ENCODE results near the gene SYTL1. TPM values are rescaled to one million over a fixed set of nuclear protein-coding genes. Genes with fewer than 3 reads are reported as not detected.

SYTL1 gene
- total RNA-seq, 2 donors from 2014 or later: 6.7 to 7.5 TPM

DNA sequence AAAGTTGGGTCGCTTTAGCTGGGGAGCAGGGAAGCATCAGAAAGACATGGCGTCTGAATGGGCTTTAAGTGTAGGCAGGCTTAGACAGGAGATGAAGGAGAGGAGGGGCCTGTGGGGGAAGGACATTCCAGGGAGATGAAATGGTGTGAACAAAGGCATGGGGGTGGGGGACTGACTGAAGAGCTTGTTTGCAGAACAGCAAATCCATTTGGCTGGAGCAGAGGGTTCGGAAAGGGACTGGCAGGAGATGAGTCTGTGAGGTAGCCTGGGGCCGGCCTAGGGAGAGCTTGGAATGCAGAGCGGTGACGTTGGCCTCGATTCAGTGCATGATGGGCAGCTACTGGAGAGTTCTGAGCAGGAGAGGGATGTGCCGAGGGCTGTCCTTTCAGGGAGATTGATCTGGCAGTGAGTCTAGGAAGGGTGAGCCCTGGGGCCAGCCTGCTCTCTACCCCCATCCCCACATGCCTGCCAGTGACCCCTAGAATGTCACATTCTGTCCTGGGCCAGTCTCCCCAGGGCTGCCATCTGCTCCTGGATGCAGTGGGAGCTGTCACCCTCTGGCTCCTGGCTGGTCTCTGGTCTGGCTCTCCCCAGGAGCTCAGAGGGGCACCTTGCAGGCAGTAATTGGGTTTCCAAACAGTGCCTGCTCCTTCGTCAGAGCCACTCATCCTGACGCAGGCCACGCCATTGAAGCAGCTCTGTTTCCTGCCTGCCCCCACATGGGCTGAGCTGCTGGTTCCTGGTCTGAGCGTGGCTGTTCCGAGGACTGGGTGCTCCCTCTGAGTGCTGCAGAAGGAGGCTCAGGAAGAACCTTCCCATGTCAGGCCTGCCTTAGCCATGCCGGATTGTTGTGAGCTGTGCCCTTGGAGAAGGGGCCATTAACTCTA is 42.2 kb upstream of the SYTL1 start:
- H3K4me3 Mint-ChIP-seq: peak overlapping the region; percentile 21
- Histone ChIP-seq H3K9ac (ENCODE audit: extremely low read depth, low read length, poor library complexity, severe bottlenecking) (peak overlapping the region; percentile 19), H3K4me3 (ENCODE audit: low read length) (peak overlapping the region; percentile 21), H3K4me1 (ENCODE audit: control insufficient read depth, insufficient read depth, low read length) (peaks cover 21% of the 10 kb centered on the region), H3K27ac (ENCODE audit: low read depth, low read length) (peak overlapping the region; percentile 94), H3K27me3 (ENCODE audit: control insufficient read depth, insufficient read depth, low read length, poor library complexity, severe bottlenecking) (no peaks in the 10 kb centered on the region), H3K9me3 (ENCODE audit: control insufficient read depth, low read length) (no peaks in the 10 kb centered on the region), H3K36me3 (ENCODE audit: control insufficient read depth, insufficient read depth, low read length) (peaks cover 18% of the 10 kb centered on the region)
- 55 to 63% methylated on average over 9 to 14 of the region's 14 CpGs for WGBS, 2 experiments (ENCODE audit: insufficient coverage in 1 of 2, insufficient read length in 1 of 2)
- peak; percentile 94 for DNase-seq
- H3K36me3 Mint-ChIP-seq (ENCODE audit: low read depth): peaks cover 26% of the 10 kb centered on the region
- no peaks in the 10 kb centered on the region for H3K9me3 Mint-ChIP-seq
- H3K27ac Mint-ChIP-seq: peak overlapping the region; percentile 93
- H3K27me3 Mint-ChIP-seq (ENCODE audit: insufficient read depth): no peaks in the 10 kb centered on the region
- H3K4me1 Mint-ChIP-seq: peaks cover 29% of the 10 kb centered on the region
- TF ChIP-seq, protein P1, sequence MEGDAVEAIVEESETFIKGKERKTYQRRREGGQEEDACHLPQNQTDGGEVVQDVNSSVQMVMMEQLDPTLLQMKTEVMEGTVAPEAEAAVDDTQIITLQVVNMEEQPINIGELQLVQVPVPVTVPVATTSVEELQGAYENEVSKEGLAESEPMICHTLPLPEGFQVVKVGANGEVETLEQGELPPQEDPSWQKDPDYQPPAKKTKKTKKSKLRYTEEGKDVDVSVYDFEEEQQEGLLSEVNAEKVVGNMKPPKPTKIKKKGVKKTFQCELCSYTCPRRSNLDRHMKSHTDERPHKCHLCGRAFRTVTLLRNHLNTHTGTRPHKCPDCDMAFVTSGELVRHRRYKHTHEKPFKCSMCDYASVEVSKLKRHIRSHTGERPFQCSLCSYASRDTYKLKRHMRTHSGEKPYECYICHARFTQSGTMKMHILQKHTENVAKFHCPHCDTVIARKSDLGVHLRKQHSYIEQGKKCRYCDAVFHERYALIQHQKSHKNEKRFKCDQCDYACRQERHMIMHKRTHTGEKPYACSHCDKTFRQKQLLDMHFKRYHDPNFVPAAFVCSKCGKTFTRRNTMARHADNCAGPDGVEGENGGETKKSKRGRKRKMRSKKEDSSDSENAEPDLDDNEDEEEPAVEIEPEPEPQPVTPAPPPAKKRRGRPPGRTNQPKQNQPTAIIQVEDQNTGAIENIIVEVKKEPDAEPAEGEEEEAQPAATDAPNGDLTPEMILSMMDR (conservative IDR thresholded peaks at IDR 0.05): no peak

DNA sequence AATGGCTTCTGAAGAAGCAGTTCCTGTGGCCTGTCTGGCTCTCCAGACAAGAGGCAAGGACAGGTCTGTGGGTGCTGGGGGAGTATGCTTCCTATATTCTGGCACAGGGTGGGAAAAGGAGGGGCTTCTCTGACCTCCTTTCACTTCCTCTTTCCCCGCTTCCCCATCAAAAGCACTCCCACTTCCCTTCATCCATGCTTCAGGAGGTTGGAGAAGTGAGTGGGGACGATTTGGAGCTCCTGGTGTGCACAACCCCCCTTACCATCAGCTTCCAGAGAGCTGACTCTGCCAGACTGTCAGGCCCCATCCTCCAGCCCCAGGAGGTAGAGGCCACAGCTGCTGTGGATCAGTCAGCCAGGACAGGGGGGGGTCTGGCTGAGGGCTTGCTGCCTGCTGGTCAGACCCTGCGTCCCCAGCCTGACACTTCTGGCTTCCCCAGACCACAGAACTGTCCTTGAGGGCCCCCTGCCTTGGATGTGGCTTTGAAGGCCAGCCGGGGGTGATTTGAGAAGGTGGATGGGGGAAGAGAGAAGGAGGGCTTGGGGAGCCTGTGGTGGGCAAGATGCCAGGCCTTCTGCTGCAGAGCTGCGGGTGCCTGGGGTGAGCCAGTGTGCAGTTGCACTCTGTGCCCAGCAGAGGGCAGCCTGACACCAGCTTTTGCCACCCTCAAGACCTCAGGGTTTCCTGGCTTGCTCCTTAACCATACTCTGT is 41.3 kb upstream of the SYTL1 start:
- no peak overlapping the region for H3K4me3 Mint-ChIP-seq
- peaks cover 18% of the 10 kb centered on the region for H3K36me3 ChIP-seq (ENCODE audit: control insufficient read depth, insufficient read depth, low read length)
- 13 to 52% methylated on average over 1 to 5 of the region's 5 CpGs for WGBS, 2 experiments (ENCODE audit: insufficient coverage in 1 of 2, insufficient read length in 1 of 2)

DNA sequence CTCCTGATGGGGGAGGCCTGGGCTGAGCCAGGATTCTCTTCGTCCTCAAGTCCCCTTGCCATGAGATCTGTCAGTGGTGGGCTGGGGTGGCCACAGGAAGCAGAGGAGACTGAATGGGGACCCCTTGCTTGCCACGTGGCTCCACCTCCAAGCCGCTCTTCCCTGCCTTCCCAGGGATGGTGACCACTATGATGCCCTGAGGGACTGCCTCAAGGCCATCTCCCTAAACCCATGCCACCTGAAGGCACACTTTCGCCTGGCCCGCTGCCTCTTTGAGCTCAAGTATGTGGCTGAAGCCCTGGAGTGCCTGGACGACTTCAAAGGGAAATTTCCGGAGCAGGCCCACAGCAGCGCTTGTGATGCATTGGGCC is 40.8 kb upstream of the SYTL1 start:
- Histone ChIP-seq H3K4me3 (ENCODE audit: low read length) (no peak overlapping the region), H3K9me3 (ENCODE audit: control insufficient read depth, low read length) (no peaks in the 10 kb centered on the region), H3K4me1 (ENCODE audit: control insufficient read depth, insufficient read depth, low read length) (peaks cover 21% of the 10 kb centered on the region), H3K9ac (ENCODE audit: extremely low read depth, low read length, poor library complexity, severe bottlenecking) (no peak overlapping the region), H3K36me3 (ENCODE audit: control insufficient read depth, insufficient read depth, low read length) (peaks cover 18% of the 10 kb centered on the region), H3K27ac (ENCODE audit: low read depth, low read length) (peak overlapping the region; percentile 51), H3K27me3 (ENCODE audit: control insufficient read depth, insufficient read depth, low read length, poor library complexity, severe bottlenecking) (no peaks in the 10 kb centered on the region)
- H3K27ac Mint-ChIP-seq: peak overlapping the region; percentile 52
- H3K4me3 Mint-ChIP-seq: no peak overlapping the region
- no peak for DNase-seq
- H3K4me1 Mint-ChIP-seq: peaks cover 29% of the 10 kb centered on the region
- peaks cover 23% of the 10 kb centered on the region for H3K36me3 Mint-ChIP-seq (ENCODE audit: low read depth)
- H3K9me3 Mint-ChIP-seq: no peaks in the 10 kb centered on the region
- TF ChIP-seq, protein P1 (conservative IDR thresholded peaks at IDR 0.05): no peak
- 70 to 78% methylated on average over 3 to 8 of the region's 8 CpGs for WGBS, 2 experiments (ENCODE audit: insufficient coverage in 1 of 2, insufficient read length in 1 of 2)
- H3K27me3 Mint-ChIP-seq (ENCODE audit: insufficient read depth): no peaks in the 10 kb centered on the region

More for the DNA sequence above, 41.3 kb upstream of the SYTL1 start:
- Mint-ChIP-seq H3K36me3 (ENCODE audit: low read depth) (peaks cover 23% of the 10 kb centered on the region), H3K27me3 (ENCODE audit: insufficient read depth) (no peaks in the 10 kb centered on the region), H3K4me1 (peaks cover 29% of the 10 kb centered on the region), H3K27ac (peak overlapping the region; percentile 93), H3K9me3 (no peaks in the 10 kb centered on the region)
- Histone ChIP-seq H3K4me3 (ENCODE audit: low read length) (no peak overlapping the region), H3K27ac (ENCODE audit: low read depth, low read length) (peak overlapping the region; percentile 94), H3K9ac (ENCODE audit: extremely low read depth, low read length, poor library complexity, severe bottlenecking) (no peak overlapping the region), H3K4me1 (ENCODE audit: control insufficient read depth, insufficient read depth, low read length) (peaks cover 21% of the 10 kb centered on the region), H3K9me3 (ENCODE audit: control insufficient read depth, low read length) (no peaks in the 10 kb centered on the region), H3K27me3 (ENCODE audit: control insufficient read depth, insufficient read depth, low read length, poor library complexity, severe bottlenecking) (no peaks in the 10 kb centered on the region)
- DNase-seq: peak; percentile 95
- TF ChIP-seq, protein P1 (conservative IDR thresholded peaks at IDR 0.05): peak; percentile 99
